Smooth muscle cell (in vitro differentiated cells): ENCODE measurements around the gene IMPACT. TPM values are rescaled to one million over a fixed set of nuclear protein-coding genes. Genes with fewer than 3 reads are reported as not detected.
A peak's percentile ranks its signal among the peaks of the same experiment; 100 is the strongest.

ENCODE experiments used
- DNase-seq: peaks from one replicate; lab custom pipeline; 2025; ENCODE audit not compliant: unreplicated experiment; lab: John Stamatoyannopoulos, UW
- H2AFZ ChIP-seq: fragments of 200-600 bp; sonication (generic); 2 replicates; pipeline ENCODE4 v1.6.0; 2016; ENCODE audit warnings: antibody characterized with exemption, low read depth, mild to moderate bottlenecking
- H3F3A ChIP-seq: fragments of 200-600 bp; sonication (generic); 2 replicates; pipeline ENCODE4 v1.6.0; 2017; ENCODE audit warnings: antibody characterized with exemption, low read depth
- H3K27ac ChIP-seq: fragments of 200-600 bp; sonication (generic); 2 replicates; pipeline ENCODE4 v1.5.1; 2016; ENCODE audit warnings: low read depth, mild to moderate bottlenecking
- H3K27me3 ChIP-seq: fragments of 200-600 bp; sonication (generic); 2 replicates; pipeline ENCODE4 v1.6.1; 2016; ENCODE audit warnings: low read depth, mild to moderate bottlenecking
- H3K36me3 ChIP-seq: fragments of 200-600 bp; sonication (generic); 2 replicates; pipeline ENCODE4 v1.5.1; 2016; ENCODE audit warnings: low read depth
- H3K4me1 ChIP-seq: fragments of 200-600 bp; sonication (generic); 2 replicates; pipeline ENCODE4 v1.5.1; 2016; ENCODE audit warnings: low read depth
- H3K4me2 ChIP-seq: fragments of 200-600 bp; sonication (generic); 2 replicates; pipeline ENCODE4 v1.6.0; 2016; ENCODE audit warnings: mild to moderate bottlenecking
- H3K4me3 ChIP-seq: fragments of 200-600 bp; sonication (generic); 2 replicates; pipeline ENCODE4 v1.5.1; 2016; ENCODE audit warnings: mild to moderate bottlenecking
- H3K79me2 ChIP-seq: fragments of 200-600 bp; sonication (generic); 2 replicates; pipeline ENCODE4 v1.6.0; 2016; ENCODE audit warnings: low read depth, mild to moderate bottlenecking
- H3K9ac ChIP-seq: fragments of 200-600 bp; sonication (generic); 2 replicates; pipeline ENCODE4 v1.6.0; 2016; ENCODE audit warnings: low read depth
- H3K9me3 ChIP-seq: fragments of 200-600 bp; sonication (generic); replicated peaks from 2 replicates; pipeline ENCODE4 v1.5.1; 2016; ENCODE audit warnings: low read depth
- H4K20me1 ChIP-seq: fragments of 200-600 bp; sonication (generic); 2 replicates; pipeline ENCODE4 v1.6.0; 2016; ENCODE audit warnings: low read depth
- WGBS: methylation state at CpG from one replicate; pipeline ENCODE4 v1.1.7; 2016; ENCODE audit warnings: low lambda C conversion rate; 5-methylcytosine and 5-hydroxymethylcytosine counted together
- polyA plus RNA-seq: library from polyadenylated mRNA; unstranded; fragments of >200 nt; fragmentation: Nextera tagmentation; extraction: Ambion mirVana; gene quantifications from 2 replicates; pipeline ENCODE4 v1.2.1, GENCODE V29; 2016
- total RNA-seq: library from RNA; depleted of rRNA; stranded (reverse); fragments of >200 nt; gene quantifications from 2 replicates; pipeline ENCODE4 v1.2.3, GENCODE V29; 2014
- TF ChIP-seq, protein P1 (sequence below): fragments of 200-600 bp; sonication (generic); IDR thresholded peaks from 2 replicates; pipeline ENCODE4 v1.5.1; 2017; ENCODE audit warnings: borderline replicate concordance, mild to moderate bottlenecking, antibody characterized with exemption; ENCODE audit not compliant: insufficient read depth, poor library complexity, severe bottlenecking

The IMPACT gene, protein sequence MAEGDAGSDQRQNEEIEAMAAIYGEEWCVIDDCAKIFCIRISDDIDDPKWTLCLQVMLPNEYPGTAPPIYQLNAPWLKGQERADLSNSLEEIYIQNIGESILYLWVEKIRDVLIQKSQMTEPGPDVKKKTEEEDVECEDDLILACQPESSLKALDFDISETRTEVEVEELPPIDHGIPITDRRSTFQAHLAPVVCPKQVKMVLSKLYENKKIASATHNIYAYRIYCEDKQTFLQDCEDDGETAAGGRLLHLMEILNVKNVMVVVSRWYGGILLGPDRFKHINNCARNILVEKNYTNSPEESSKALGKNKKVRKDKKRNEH
- total RNA-seq (25.0 and 35.1 TPM in 2 replicates), polyA plus RNA-seq (27.9 and 30.2 TPM in 2 replicates)

DNA sequence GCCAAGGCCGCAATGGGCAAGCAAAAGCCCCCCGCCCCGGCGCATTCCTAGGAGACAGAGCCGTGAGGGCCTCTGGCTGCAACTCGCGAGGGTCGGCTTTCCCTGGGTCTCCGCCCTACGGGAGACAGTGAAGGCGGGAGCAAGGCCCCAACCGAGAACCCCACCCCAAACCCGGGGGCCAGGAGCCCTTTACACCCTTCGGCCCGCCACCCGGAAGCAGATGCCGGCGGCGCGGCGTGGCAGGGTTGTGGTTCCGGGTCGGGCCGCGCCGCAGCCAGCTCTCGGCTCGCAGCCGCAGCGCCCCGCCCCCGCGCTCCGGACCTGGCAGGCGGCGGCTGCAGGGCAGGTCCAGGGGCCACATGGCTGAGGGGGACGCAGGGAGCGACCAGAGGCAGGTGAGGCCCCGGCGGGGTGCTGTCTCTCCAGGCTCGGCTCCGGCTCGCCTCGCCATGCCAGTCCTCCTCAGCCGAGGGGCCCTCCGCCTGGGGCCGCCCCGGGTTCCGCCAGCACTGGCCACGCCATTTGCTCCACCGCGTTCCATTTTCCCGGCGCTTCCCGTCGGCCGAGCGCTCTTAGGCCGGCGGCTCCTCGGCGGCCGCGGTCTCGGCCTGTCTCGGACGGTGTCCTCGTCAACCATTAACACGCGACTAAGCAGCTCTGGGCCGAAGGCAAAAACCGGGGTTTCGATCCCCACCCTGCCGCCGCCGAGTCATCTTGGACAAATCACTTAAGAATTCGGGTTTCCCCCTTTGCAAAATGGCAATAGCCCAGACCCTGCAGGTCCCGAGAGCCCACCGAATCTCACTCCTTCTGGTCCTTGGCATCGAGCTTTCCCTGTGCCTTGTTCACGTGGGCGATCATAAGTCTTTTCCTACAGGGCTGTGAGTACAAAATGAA, at the start of gene IMPACT:
Gene IMPACT (plus strand): TSS at position 273 of the 897 bp plus-strand sequence. CDS start 87 bp downstream, at position 360.
- DNase-seq: peak; percentile 61

DNA sequence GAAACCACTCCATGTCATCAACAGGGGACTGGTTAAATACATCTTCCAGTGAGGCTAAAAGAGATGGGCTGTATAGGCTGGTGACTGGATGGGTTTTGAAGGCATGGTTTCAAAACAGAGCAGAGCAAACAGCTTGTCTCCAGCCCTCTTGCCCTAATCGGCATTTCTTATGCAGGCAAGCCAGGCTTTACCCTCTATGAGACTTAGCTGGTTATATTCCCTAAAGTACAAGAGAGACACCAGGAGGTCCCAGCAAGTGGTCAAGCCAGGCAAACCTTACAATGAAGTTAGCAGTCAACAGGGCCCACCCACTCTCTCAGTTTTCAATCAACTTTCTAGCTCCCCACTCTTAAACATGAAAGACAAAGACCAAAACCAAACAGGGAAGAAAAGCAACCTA, 47.9 kb upstream of the IMPACT start:
- Histone ChIP-seq H3K4me2 (no peak overlapping the region), H3K4me3 (no peak overlapping the region), H3K27me3 (no peaks in the 10 kb centered on the region), H4K20me1 (no peaks in the 10 kb centered on the region), H3K9me3 (no peaks in the 10 kb centered on the region), H3F3A (no peaks in the 10 kb centered on the region), H3K79me2 (no peaks in the 10 kb centered on the region), H3K36me3 (no peaks in the 10 kb centered on the region), H3K27ac (no peak overlapping the region), H3K4me1 (peaks cover 5% of the 10 kb centered on the region), H3K9ac (no peak overlapping the region), H2AFZ (no peak overlapping the region)
- DNase-seq: no peak
- 50% methylated on average over 1 of the region's 1 CpG for WGBS
- TF ChIP-seq, protein P1, sequence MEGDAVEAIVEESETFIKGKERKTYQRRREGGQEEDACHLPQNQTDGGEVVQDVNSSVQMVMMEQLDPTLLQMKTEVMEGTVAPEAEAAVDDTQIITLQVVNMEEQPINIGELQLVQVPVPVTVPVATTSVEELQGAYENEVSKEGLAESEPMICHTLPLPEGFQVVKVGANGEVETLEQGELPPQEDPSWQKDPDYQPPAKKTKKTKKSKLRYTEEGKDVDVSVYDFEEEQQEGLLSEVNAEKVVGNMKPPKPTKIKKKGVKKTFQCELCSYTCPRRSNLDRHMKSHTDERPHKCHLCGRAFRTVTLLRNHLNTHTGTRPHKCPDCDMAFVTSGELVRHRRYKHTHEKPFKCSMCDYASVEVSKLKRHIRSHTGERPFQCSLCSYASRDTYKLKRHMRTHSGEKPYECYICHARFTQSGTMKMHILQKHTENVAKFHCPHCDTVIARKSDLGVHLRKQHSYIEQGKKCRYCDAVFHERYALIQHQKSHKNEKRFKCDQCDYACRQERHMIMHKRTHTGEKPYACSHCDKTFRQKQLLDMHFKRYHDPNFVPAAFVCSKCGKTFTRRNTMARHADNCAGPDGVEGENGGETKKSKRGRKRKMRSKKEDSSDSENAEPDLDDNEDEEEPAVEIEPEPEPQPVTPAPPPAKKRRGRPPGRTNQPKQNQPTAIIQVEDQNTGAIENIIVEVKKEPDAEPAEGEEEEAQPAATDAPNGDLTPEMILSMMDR: no peak

More for the DNA sequence above, at the start of gene IMPACT:
- peaks cover 3% of the 10 kb centered on the region for H3K79me2 ChIP-seq
- H3K4me3 ChIP-seq: peak within 1 kb of the TSS; percentile 76
- H3K4me2 ChIP-seq: peak within 1 kb of the TSS; percentile 92
- peaks cover 18% of the 10 kb centered on the region for H3K4me1 ChIP-seq
- H3K27ac ChIP-seq: peak within 1 kb of the TSS; percentile 87
- H3K9ac ChIP-seq: peak within 1 kb of the TSS; percentile 82
- peaks cover 26% of the 10 kb centered on the region for H3K27me3 ChIP-seq
- TF ChIP-seq, protein P1: no peak
- H4K20me1 ChIP-seq: no peaks in the 10 kb centered on the region
- peaks cover 7% of the 10 kb centered on the region for H3F3A ChIP-seq
- H3K9me3 ChIP-seq: no peaks in the 10 kb centered on the region
- peak within 1 kb of the TSS; percentile 100 for H2AFZ ChIP-seq
- peaks cover 9% of the 10 kb centered on the region for H3K36me3 ChIP-seq
- under 1% methylated on average over 65 of the region's 82 CpGs for WGBS

- WGBS: 96% methylated on average over 6 of the region's 6 CpGs
- no peaks in the 10 kb centered on the region for H3K9me3 ChIP-seq
- H3K4me3 ChIP-seq: no peak overlapping the region
- no peaks in the 10 kb centered on the region for H3K36me3 ChIP-seq
- TF ChIP-seq, protein P1: no peak
- no peaks in the 10 kb centered on the region for H3F3A ChIP-seq
- H3K4me2 ChIP-seq: no peak overlapping the region
- no peak overlapping the region for H3K9ac ChIP-seq
- H3K27ac ChIP-seq: no peak overlapping the region
- H3K79me2 ChIP-seq: no peaks in the 10 kb centered on the region
- H3K27me3 ChIP-seq: no peaks in the 10 kb centered on the region
- no peak overlapping the region for H2AFZ ChIP-seq
- no peaks in the 10 kb centered on the region for H4K20me1 ChIP-seq
- H3K4me1 ChIP-seq: peaks cover 5% of the 10 kb centered on the region
- no peak for DNase-seq
Observed at GRCh38 chr18:24380163-24380747, 46.2 kb upstream of the IMPACT start.
